ENCODE results near the gene CGB7.
A peak's percentile ranks its signal among the peaks of the same experiment; 100 is the strongest.
"Not testable (repeated sequence)": the region's sequence is repeated elsewhere in the genome, so short reads cannot be mapped to it uniquely, and the experiment has no call there.

The CGB7 gene

DNA sequence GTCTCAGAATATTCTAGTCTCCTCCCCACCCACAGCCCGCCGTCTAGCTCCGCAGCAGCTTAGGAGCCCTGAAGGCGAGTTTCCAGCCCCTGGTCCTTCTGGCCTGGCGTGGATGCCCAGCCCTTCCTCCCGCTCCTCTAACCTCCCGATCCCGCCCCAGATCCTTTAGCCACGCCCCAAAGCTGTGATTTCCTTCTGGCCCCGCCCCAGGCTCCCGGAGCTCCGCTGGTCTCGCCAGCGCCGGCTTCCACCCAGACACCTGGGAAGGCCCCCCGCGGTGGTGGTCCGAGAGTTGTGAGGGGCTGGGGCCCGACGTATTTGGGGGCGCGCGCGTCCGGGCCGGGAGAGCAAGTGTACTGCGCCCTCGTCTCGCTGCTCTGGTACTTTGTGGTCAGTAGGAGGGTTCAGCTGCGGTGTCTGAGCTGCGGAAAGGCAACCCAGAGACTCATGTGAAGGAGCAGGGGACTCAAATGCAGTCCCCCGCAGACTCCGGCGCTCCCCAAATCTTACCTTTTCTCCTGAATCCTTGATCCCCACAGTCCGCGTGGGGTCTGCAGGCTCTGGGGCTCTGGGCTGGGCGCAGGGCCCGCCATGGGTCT, at the start of gene CGB7:
CGB7 (minus strand) TSS at position 114 of the 599 bp plus-strand sequence. CDS start 2,374 bp downstream, outside the sequence.
- DNase-seq: peak; percentile 80

DNA sequence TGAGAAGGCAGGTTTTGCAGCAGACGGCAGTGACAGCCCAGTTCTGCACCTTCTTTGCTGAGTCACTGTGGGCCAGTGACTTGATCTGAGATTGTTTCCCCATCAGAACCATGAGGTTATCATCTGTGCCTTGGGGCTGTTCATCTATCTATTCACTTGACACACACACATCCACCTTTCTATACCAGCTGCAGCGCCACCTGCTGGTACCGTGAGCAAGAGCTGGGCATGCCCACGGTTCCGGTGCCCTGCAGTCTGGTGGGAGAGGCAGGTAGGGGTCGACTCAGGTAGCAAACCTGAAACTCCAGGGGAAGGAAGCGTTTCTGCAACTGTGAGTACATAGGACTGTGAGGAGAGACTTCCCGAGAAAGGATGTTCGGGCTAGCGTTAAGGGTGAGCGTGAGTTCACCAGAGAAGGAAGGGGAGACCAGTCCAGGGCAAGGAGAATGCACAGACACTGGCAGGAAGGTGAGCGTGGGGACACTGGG, 49.1 kb upstream of the CGB7 start:
- DNase-seq: peak; percentile 89

DNA sequence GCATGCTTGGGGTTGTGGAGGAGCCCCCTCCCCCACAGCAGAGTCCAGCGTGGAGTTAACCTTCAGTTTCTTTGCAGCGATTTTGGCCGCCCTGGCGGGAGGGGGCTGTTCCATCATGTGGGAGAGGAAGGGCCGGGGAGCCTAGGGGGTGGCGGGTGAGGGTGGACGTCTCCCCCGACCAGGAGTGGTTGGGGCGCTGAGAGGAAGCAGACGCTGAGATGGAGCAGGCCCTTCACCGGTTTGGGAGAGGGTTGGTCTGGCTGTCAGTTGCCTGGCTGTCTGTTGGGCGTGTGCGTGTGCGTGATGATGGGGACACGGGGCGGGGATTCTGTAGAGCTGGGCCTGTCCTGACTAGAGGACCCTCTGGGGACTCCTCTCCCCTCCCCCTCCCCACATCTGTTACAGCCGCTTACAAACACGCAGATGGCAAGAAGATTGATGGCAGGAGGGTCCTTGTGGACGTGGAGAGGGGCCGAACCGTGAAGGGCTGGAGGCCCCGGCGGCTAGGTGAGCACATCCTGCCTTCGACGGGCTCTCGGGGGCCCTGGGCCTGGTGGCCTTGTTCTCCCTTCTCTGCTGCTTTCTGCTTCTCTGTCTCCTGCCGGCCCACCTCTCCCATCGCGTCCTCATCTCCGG, 46.8 kb upstream of the CGB7 start:
- DNase-seq: no peak

DNA sequence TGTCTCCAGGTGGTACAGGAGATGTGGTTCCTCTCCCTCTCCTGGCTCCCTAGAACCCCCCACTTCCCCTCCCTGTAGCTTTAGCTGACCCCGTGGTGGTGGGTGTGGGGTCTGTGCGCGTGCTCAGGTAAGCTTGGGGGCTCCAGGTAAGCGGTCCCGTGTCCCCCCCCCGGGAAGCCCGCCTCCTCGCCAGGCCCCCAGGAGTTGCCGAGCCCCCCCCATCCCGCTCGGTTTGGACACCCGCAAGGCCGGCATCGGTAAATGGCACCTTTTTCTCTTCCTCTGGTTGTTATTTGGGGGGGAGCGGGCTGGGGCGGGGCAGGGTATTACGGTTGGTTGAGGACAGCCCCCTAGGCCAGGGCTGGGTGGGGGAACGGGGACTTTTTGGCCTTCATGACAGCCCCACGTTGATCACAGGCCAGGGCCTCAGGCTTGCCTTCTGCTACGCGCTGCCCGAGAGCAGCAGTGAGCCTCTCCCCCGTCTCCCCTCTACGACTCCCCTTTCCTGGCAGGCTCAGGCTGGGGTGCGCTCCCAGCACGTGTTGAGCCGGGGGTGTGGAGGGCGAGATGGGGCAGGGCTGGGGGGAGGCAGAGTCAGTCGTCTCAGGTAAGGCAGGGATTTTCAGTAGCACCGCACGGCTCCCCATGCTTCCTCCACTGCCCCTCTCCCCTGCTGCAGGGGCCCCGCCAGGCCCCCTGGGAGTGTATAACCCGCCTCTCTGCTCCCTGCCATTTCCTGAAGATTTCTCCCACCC, 46.0 kb upstream of the CGB7 start:
- DNase-seq: no peak

DNA sequence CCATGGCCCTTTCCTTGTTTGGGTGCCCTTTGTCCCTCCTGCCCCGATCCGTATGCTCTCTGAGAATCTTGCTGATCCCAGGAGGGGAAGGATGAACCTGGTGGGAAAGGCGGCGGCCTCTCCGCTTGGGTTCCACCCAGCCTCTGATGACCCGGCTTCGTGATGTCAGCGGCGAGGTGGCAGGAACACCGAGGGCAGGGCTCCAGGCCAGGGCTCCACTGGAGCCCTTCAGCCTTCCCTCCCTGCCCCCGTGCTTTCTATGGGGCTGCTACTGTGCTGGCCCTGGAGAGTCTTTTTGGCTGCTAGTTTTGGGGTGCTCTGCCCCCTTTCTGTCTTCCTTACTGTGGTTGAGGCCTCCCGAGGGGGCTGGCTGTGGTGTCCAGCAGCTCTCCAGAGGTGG, 44.8 kb upstream of the CGB7 start:
- no peak for DNase-seq

DNA sequence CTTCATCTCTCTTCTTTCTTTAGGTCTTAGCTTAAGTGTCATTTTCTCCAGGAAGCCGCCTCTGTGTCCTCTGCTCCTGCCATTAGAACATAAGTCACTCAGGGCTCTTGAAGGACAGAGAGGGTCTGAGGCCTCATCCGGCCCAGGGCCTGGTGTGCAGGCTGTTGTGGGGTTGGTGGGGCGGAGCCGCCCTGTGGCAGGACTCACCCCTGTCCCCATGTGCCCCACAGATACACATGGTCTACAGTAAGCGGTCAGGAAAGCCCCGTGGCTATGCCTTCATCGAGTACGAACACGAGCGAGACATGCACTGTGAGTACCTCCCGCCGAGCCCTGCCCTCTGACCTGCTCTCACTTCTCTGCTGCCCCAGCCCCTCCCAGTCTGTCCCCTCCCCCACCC, 43.6 kb upstream of the CGB7 start:
- DNase-seq: no peak

- DNase-seq: no peak
Measured at GRCh38 chr19:49098795-49099194, 41.2 kb upstream of the CGB7 start.

DNA sequence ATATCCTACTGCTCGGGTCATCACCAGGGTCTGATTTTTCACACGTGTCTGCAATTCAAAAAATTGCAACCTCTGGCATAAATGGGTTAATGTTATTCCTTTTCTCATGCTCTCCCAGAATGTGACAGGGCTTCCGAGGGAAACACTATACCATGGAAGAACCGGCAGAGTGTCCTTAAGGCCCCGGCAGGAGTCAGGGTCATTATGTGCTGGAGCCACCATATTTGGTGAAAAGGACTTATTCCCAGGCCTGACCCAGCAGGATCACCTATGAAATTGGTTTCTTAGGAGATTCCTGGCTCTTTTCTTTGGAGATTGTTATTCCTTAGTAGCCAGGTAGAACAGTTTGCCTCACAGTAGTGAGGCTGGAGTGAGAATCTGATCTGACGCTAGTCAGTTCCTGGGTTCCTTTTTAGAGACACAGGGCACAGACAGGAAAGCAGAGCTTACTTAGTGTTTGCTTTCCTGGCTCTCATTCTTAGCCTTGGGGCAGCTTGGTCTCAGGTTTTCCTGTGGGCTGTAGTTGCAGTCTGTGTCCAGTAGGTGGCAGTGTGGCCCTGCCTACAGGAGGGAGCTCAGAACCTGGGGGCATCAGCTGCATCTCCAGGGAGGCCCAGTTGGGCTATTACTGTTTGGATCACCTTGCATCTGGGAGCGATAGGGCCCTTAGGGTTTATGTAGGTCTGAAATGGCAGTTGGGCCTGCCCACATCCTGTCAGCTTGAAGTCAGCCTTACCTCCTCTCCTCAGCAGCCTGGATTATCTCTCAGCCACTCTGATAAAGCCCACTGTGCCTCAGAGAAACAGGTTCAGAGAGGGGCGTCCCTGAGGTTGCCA, 40.1 kb upstream of the CGB7 start:
- peak; percentile 90 for DNase-seq

- DNase-seq: no peak
Measured at GRCh38 chr19:49094505-49095482, 37.2 kb upstream of the CGB7 start.

- DNase-seq: no peak
Measured at GRCh38 chr19:49092686-49093085, 35.1 kb upstream of the CGB7 start.

GRCh38 chr19:49091391-49092038, 34.0 kb upstream of the CGB7 start:
- DNase-seq: no peak

GRCh38 chr19:49086296-49086695, 28.7 kb upstream of the CGB7 start:
- no peak for DNase-seq

DNA sequence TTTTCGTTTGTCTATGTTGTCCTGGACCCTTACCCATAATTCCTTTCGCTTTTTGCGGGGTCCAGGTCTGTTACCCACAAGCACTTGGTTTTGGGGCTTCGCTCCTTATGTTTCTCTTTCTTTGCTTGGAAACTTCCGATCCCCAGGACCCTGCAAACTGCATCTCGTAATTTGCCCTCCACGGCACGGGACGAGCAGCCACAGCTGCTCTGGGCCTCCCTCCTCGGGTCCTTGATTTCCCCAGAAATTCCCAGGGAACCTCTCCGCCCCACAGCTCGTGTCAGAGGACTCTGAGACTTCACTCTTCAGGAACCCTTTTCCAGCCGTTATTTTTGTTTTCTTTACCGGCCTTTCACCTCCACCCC, 28.3 kb upstream of the CGB7 start:
- no peak for DNase-seq

GRCh38 chr19:49085020-49085867, 27.7 kb upstream of the CGB7 start, which contains the start of gene SNRNP70:
Gene SNRNP70 (plus strand): TSS chr19:49085451. CDS start chr19:49086415, 964 bp downstream.
- DNase-seq: peak; percentile 99

- DNase-seq: no peak
Measured at GRCh38 chr19:49084206-49085019, 26.9 kb upstream of the CGB7 start.

- no peak for DNase-seq
Measured at GRCh38 chr19:49081273-49081672, 23.7 kb upstream of the CGB7 start.

DNA sequence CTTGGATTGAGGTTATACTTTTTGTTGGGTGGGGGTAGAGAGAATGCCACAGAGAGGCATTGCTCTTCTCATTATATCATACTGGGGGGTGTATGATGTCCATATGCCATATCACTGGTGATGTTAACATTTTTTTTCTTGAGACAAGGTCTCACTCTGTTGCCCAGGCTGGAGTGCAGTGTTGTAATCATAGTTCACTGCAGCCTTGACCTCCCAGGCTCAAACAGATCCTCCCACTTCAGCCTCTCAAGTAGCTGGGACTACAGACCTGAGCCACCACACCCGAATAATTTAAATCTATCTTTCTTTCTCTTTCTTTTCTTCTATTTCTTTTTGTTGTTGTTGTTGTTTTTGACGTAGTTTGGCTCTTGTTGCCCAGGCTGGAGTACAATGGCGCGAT, 22.8 kb upstream of the CGB7 start:
- DNase-seq: no peak

- not testable (repeated sequence) for DNase-seq
Measured at GRCh38 chr19:49074869-49075268, 17.3 kb upstream of the CGB7 start.
